ENCODE measurements around the gene AMMECR1L. TPM values are rescaled to one million over a fixed set of nuclear protein-coding genes. Genes with fewer than 3 reads are reported as not detected.
"Not testable (repeated sequence)": the region's sequence is repeated elsewhere in the genome, so short reads cannot be mapped to it uniquely, and the experiment has no call there.

AMMECR1L gene
- total RNA-seq, 2 donors from 2014 or later: 14.4 to 15.3 TPM

DNA sequence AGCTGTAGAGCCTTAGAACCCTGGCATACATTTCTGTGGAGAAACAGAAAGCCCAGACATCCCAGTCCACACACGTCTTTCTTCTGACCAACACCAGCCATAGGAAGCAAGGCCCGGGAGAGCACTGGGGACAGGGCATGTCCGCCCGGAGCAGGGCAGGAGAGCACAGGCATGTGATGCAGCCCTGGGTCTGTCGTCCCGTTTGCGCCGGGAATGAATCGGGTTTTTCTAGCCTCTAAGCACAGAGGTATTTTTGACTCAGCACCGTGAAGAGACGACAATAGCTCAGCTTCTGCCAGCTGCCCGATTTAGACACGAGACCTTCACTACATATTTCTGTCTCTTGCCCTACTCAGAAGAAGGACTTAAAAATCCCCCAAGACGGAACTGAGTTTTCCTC, 7.3 kb upstream of the AMMECR1L start:
- no peak for ATAC-seq
- H3K27ac Mint-ChIP-seq: no peak overlapping the region
- no peaks in the 10 kb centered on the region for H3K36me3 Mint-ChIP-seq
- no peak for DNase-seq (ENCODE audit: low spot score in 2 of 2)
- H3K9me3 Mint-ChIP-seq: no peaks in the 10 kb centered on the region

DNA sequence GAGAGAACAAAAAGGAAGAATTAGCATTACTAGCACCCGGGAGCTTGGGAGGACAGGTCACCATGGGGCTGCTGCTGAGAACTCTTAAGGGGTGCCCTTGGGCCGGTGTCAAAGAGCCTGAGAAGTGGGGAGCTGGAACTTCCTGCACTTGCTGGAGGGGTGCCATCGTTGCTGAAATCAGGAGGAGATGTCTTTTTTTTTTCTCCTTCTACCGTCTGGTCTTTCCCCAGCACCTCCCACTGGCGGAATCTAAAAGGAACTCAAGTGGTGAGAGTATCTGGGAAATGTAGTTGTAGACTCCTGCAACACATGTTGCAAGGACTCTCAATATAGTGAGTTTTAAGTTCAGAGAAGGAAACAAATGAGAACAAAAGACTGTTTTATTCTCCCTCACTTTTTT, 6.1 kb upstream of the AMMECR1L start:
- H3K9me3 Mint-ChIP-seq: no peaks in the 10 kb centered on the region
- H3K27ac Mint-ChIP-seq: no peak overlapping the region
- ATAC-seq: no peak
- DNase-seq (ENCODE audit: low spot score in 2 of 2): no peak
- no peaks in the 10 kb centered on the region for H3K36me3 Mint-ChIP-seq

DNA sequence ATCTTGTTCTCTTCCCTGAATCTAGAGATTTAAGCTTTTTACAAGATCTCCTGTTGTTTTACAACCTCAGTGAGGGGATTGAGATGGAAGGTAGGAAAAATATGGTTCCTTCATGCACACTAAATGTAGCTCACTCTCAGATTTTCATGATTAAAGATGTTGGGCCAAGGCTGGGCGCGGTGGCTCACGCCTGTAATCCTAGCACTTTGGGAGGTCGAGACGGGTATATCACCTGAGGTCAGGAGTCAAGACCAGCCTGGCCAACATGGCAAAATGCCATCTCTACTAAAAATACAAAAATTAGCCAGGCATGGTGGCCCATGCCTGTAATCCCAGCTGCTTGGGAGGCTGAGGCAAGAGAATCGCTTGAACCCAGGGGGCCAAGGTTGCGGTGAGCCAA, 5.0 kb upstream of the AMMECR1L start:
- H3K36me3 Mint-ChIP-seq; DNase-seq (ENCODE audit: low spot score in 2 of 2); H3K27ac Mint-ChIP-seq; H3K9me3 Mint-ChIP-seq; ATAC-seq: not testable (repeated sequence)

DNA sequence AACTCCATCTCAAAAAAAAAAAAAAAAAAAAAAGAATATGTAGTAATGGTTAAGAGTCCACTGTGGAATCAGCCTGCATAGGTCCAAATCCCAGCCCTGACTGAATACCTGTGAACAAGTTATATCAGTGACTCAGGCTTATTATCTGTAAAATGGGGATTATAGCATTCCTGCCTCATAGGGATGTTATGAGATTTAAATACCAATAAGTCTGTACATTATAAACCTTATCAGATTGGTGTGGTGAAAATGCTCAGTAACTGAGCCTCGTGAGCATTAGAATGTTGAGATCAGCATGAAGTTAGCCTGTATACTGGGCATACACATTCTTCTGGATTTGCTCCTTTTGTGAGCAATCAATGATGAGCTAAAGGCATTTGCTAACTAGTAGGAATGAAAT, 3.0 kb upstream of the AMMECR1L start:
- Mint-ChIP-seq H3K36me3 (peaks cover 12 to 13% of the 10 kb centered on the region in 2 donors), H3K27ac (no peak overlapping the region)
- ATAC-seq: no peak

DNA sequence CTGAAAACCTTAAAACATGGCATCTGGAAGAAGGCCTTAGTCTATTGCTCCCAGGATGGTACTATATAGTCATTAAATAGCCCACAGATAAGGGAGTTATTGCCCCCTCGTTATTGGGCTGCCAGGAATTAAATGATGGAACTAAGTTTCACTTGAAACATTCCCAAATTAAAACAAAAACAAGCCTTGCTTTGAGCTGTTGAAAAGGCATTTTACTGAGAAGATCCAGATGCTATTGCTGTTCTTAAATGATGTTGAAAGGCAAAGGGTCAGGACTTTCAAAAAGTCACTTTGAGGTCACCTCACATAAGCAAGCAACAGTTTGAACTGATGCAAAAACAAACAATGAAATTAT, 2.0 kb upstream of the AMMECR1L start:
- Mint-ChIP-seq H3K36me3 (peaks cover 17 to 18% of the 10 kb centered on the region in 2 donors), H3K9me3 (no peaks in the 10 kb centered on the region), H3K27ac (peak overlapping the region in 1 of 2 donors; percentile 77)
- no peak for ATAC-seq
- no peak for DNase-seq (ENCODE audit: low spot score in 2 of 2)

More for the DNA sequence above, 3.0 kb upstream of the AMMECR1L start:
- H3K9me3 Mint-ChIP-seq: no peaks in the 10 kb centered on the region
- no peak for DNase-seq (ENCODE audit: low spot score in 2 of 2)

DNA sequence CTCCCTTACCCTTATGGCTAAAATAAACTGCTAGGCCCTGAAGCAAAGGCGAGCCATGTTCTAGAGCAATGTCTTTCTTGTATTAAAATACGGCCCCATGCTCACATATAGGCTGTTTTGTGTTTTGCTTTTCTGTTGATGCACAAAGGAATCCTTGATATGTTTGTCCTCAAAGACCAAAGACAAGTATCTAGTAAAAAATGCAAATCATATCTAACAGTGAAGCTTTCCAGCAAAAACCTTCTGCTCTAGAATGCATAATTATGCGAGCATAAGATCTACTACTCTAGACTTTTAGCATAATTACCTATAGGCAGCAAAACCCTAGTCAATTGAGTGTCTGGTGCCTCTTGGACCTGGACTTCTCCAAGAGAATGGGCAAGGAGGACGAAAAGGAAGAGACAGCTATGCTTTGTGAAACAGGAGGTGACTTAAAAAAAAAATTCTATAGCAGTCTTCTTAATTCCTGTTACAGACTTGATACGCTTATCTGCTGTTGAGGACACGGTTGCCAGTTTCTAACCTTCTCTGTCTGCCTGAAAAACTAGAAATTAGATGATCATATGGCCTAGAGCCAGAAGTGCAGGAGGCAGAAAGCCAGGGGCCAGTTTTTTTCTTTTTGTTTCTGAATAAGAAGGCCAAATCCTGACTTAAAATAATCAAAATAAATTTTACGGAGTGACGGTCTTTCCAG, 1.5 kb upstream of the AMMECR1L start:
- ATAC-seq (no peak), DNase-seq (ENCODE audit: low spot score in 2 of 2) (no peak)
- H3K9me3 Mint-ChIP-seq: no peaks in the 10 kb centered on the region
- H3K36me3 Mint-ChIP-seq: peaks cover 17 to 18% of the 10 kb centered on the region in 2 donors
- peak overlapping the region; percentile 77 to 79 for H3K27ac Mint-ChIP-seq

DNA sequence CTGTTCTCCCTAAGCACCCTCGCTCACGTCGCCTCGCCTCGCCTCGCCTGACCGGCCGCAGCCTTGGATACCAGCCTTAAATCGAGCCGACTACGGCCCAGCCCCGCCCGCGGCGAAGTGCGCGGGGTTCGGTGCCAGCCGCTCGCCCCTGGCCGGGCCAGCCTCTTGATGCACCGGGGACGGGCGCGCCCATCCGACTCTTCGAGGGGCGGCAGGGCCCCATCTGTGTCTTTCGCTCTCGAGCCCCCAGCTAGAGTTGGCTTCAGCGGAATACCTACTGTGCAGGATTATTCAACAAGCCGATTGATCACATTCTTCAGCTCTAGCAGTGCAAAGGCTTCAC, 808 bp upstream of the AMMECR1L start:
- Mint-ChIP-seq H3K27ac (peak overlapping the region in 1 of 2 donors; percentile 79), H3K36me3 (peaks cover 17 to 18% of the 10 kb centered on the region in 2 donors)
- not testable (repeated sequence) for H3K9me3 Mint-ChIP-seq; DNase-seq (ENCODE audit: low spot score in 2 of 2)
- ATAC-seq: peak; percentile 34 to 43

DNA sequence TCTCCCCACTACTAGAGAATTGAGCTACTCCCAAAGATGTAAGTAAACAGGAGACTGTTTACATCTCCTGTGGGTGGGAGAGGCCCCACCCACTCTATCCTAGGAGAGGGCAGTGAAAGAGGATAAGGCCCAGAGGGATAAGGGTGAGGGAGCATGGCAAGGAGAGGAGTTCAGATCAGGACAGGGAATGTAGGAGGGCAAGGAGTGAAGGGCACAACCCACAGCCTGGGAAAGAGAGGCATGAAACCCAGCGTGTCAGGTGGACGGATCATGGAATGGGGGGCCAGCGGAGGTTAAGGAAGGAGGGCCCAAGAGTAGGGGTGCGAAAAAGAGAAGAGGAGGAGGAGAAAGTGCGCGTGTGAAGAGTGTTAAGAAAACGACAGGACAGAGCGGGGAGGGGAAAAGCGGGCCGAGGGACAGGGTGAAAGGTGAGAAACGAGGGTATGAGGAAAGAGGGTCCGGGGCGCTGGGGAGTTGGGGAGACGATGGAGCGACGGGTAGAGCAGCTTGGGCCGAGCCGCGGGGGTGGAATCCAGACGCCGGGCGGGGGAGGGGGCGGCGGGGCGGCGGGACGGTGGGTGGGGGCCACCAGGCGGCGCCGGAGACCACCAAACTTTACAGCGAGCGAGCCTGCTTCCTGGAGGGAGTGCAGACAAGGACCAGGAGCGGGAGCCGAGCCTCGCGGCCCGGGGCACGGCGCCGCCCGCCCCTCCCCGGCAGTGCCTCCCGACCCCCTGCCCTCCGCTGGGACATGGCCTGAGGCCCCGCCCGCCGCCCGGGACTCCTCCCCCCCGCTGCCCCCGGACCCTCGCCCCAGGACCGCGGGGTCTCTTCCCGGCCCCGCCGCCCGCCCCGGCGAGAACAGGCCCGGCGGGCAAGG, 655 bp downstream of the AMMECR1L start:
- ATAC-seq (peak; percentile 14 to 18), DNase-seq (ENCODE audit: low spot score in 2 of 2) (peak; percentile 23 to 56)
- H3K36me3 Mint-ChIP-seq: peaks cover 18 to 25% of the 10 kb centered on the region in 2 donors
- not testable (repeated sequence) for H3K9me3 Mint-ChIP-seq
- H3K27ac Mint-ChIP-seq: peak overlapping the region; percentile 88 to 95

DNA sequence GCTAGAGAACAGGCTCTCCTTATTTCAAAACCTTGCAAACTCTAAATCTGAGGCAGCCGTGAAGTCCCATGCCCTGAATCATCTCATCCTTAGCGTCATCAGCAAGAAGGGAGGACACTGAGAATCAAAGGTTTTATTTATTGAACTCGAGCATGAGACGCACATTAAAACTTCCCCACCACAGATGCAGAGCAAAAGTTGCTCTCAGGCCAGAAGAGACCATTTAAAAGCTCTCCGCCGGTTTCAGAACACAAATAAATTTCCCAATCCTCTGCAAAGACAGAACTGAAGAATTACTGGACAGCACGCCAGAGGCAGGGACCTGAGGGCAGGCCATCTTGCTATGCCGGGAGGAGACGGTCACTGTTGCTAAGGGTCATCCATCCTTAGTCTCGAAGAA, 1.3 kb downstream of the AMMECR1L start:
- DNase-seq (ENCODE audit: low spot score in 2 of 2): no peak
- no peaks in the 10 kb centered on the region for H3K9me3 Mint-ChIP-seq
- peaks cover 18 to 25% of the 10 kb centered on the region in 2 donors for H3K36me3 Mint-ChIP-seq
- ATAC-seq: no peak
- peak overlapping the region; percentile 88 to 95 for H3K27ac Mint-ChIP-seq

DNA sequence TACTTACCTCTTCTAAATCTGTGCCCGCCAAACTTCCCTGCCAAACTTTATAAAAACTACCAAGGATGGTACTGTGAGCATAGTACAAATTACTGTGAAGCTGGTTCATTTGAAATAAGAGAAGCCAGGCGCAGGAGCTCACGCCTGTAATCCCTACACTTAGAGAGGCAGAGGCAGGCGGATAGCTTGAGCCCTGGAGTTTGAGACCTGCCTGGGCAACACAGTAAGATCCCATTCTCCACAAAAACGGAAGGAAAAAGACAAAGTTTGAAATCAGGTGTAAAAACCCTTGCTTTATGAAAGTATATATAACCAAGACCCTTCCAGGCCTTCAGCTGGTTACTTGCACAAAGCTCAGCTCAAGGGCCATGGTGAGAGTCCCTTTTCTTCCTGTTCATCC, 5.9 kb downstream of the AMMECR1L start:
- no peak overlapping the region for H3K27ac Mint-ChIP-seq

DNA sequence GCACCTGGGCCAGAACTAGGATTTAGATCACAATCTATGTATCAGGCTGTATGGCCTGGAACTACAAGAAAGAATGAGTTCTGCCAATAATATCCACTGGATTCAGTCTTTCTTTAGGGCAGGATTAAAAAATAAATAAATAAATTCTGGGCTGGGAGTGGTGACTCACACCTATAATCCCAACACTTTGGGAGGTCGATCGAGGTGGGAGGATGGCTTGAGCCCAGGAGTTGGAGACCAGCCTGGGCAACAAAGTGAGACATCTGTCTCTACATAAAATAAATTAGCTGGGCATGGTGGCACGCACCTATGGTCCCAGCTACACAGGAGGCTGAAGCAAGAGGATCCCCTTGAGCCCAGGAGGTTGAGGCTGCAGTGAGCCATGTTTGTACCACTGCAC, 8.1 kb downstream of the AMMECR1L start:
- no peak for ATAC-seq
- DNase-seq (ENCODE audit: low spot score in 2 of 2): no peak
- peaks cover 0 to 8% of the 10 kb centered on the region in 2 donors for H3K36me3 Mint-ChIP-seq

More for the DNA sequence above, 5.9 kb downstream of the AMMECR1L start:
- H3K36me3 Mint-ChIP-seq: peaks cover 16 to 22% of the 10 kb centered on the region in 2 donors
- no peaks in the 10 kb centered on the region for H3K9me3 Mint-ChIP-seq
- DNase-seq (ENCODE audit: low spot score in 2 of 2) (no peak), ATAC-seq (no peak)

DNA sequence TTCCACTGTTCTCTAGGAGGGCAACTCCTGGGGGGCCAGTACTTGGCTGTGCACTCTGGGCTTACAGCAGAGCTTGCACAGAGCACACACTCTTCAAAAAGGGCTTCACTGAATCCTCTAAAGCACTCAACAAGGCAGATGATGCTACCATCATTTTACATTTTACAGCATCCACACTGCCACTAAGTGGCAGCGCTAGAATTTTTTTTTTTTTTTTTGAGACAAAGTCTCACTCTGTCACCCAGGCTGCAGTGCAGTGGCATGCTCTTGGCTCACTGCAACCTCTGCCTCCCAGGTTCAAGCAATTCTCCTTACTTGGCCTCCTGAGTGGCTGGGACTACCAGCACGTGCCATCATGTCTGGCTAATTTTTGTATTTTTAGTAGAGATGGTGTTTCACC, 8.6 kb downstream of the AMMECR1L start:
- Mint-ChIP-seq H3K27ac (no peak overlapping the region), H3K9me3 (no peaks in the 10 kb centered on the region), H3K36me3 (peaks cover 0 to 8% of the 10 kb centered on the region in 2 donors)
- ATAC-seq (no peak), DNase-seq (ENCODE audit: low spot score in 2 of 2) (no peak)

More for the DNA sequence above, 8.1 kb downstream of the AMMECR1L start:
- H3K9me3 Mint-ChIP-seq: no peaks in the 10 kb centered on the region
- H3K27ac Mint-ChIP-seq: no peak overlapping the region

DNA sequence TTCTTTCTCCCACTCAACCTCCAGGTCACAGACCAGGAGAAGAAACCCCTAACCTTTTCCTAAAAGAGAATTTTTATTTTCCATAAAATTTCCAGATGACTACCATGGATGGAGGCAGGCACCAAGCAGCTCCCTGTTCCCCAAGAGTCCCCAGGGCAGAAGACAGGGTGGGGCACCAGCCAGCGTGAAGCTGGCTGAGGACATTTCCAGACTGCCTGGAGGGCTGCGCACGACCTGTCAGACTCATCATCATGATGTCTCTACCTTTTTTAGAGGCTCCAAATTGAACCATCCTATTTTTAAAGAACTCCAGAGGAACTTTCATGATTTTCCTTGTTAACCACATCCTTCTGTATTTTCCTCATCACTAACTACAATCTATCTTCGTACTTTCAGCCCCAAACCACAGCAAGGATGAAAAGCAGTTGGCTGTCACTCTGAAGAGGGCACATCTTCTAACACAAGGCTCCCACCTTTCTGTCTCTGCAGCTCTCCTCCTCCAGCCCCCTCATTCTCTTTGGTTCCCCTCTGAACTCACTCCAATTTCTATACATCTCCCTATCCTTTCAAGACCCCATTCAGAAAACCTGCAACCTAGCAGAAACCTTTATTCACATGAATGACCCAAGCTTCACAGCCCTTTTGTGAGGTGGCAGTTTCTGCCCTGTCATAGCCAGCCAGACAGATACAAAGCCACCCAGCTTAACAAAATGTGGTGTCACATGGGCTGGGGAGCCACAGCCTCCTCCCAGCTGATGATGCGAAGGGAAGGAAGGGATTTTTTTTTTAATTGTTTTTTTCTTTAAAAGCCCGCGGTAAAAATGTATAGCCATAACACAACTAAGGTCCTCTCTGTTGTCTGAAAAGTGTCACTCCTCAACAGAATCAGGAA, 11.1 kb downstream of the AMMECR1L start:
- no peak for DNase-seq (ENCODE audit: low spot score in 2 of 2)
- H3K27ac Mint-ChIP-seq: peak overlapping the region; percentile 76 to 85

DNA sequence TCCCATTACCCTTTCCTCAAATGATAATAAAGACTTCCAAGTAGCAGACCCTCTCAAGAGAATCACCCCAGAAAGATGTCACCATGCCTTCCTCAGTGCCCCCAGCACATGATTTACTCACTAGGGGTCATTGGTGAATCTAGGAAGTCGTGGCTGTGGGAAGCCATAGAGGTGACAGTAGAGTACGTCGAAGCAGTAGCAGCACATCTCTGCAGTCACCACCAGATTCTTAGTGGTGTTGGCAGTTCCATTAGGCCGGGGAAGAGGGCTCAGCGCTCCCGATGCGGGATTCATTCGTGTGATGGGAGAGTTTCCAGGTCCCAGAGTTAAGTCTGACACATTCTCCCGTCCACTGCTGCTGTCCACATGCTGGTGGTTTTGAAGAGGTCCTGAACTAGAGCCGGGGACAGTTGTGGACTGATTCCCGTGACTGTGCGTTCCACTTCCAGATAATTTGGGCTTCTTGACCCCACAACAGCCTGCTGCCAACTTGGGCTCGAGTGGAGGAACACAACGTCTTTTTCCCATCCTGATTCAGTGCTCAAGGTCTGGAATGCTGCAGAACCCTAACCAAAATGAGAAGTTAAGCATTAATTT, 12.0 kb downstream of the AMMECR1L start:
- peaks cover 0 to 10% of the 10 kb centered on the region in 2 donors for H3K36me3 Mint-ChIP-seq
- H3K9me3 Mint-ChIP-seq: no peaks in the 10 kb centered on the region
- DNase-seq (ENCODE audit: low spot score in 2 of 2) (no peak), ATAC-seq (no peak)
- peak overlapping the region; percentile 0 to 76 for H3K27ac Mint-ChIP-seq

More for the DNA sequence above, 11.1 kb downstream of the AMMECR1L start:
- no peaks in the 10 kb centered on the region for H3K9me3 Mint-ChIP-seq
- ATAC-seq: peak; percentile 88 to 98
- H3K36me3 Mint-ChIP-seq: peaks cover 0 to 6% of the 10 kb centered on the region in 2 donors

DNA sequence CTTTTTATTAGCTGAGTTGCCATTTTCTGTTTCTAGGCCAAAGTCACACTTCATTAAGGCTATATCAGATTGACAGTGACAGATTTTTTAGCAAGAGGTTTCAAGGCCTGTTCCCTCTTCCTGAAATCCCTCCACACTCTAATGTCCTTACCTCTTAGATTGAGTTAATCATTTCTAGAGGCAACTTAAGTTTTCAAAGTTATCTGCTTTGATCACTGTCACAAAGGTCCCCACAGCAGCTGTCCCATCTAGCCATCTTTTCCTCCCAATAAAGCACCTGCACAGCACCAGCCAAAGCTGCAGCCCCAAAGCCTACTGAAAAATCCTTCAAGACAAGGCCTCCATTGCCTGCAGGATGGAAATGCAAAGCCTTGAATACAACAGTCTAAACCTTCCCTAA, 13.4 kb downstream of the AMMECR1L start:
- Mint-ChIP-seq H3K9me3 (no peaks in the 10 kb centered on the region), H3K36me3 (peaks cover 0 to 10% of the 10 kb centered on the region in 2 donors), H3K27ac (peak overlapping the region; percentile 4 to 12)
- no peak for DNase-seq (ENCODE audit: low spot score in 2 of 2)
- ATAC-seq: no peak

DNA sequence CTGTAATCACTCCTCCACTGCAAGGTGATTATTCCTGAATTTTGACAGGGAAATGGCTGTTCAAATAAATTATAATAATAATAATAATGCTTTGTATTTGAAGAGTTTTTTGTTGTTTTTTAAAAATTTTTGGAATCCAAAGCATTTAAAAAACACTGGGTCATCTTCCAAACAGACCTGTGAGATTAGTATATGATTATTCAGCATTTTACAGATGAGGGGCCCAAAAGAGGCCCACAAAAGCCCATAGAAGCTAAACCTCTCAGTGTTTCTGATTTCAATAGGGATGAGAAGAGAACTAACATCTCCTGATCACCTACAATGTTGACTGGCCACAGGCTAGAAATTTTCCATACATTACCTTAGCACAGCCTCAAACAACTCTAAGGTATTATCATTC, 19.8 kb downstream of the AMMECR1L start:
- Mint-ChIP-seq H3K9me3 (no peaks in the 10 kb centered on the region), H3K36me3 (peaks cover 7 to 24% of the 10 kb centered on the region in 2 donors), H3K27ac (peak overlapping the region in 1 of 2 donors; percentile 1)
- no peak for DNase-seq (ENCODE audit: low spot score in 2 of 2)
- no peak for ATAC-seq
